ENCODE measurements around the gene ST6GALNAC6.

- no peak for TF ChIP-seq CTCF (IDR thresholded peaks at IDR 0.05)
- peak in 1 of 2 donors; percentile 11 for TF ChIP-seq POLR2A (IDR thresholded peaks at IDR 0.05)
These were observed 2.2 kb downstream of the ST6GALNAC6 start for GRCh38 chr9:127897193-127897692.

Measured in heart left ventricle (tissue), 13 donors.